NCI-H82 treated with DMSO at 0.1 percent for 48 hours (cell line): ENCODE results near the gene DNM3.
"Not testable (repeated sequence)": the region's sequence is repeated elsewhere in the genome, so short reads cannot be mapped to it uniquely, and the experiment has no call there.

Experiments
- DNase-seq: peaks from one replicate; lab custom pipeline; 2025; ENCODE audit not compliant: unreplicated experiment; lab: John Stamatoyannopoulos, UW

DNM3 gene

DNA sequence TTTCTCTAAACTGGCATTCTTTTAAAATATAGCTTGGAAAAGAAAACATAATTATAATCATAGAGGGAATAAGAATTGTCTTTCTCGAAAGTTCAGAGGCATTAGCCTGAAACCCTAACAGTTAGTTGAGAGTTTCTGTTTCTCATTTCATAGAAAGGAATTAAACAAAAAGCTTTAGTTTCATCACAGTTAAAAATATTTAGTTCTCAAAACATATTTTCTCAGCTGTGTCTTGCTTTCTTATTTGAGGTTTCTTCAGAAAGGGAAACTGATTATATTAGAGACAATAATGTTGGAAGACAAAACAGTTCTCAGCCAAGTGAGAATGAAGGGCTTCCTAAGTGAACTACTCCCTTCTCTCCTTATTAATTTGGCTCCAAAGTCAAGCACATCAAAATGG lies 503.8 kb downstream of the DNM3 start:
- DNase-seq, result no peak

DNA sequence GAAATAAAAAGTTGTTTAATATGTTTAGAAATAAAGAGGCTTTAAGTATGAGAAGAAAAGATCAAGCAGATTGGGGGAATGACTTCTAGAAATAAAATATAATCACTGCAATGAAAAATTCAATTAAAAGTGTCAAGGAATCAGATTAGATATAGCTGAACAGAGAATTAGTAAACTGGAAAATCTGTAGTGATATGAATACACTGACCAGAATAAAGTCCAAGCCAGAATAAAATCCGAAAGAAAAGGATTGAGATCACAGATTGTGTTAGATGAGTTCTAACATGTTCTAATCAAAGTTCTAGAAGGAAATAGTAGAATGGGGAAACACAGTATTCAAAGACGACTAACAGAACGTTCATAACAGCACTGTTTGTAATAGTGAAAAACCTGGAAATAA lies 506.1 kb downstream of the DNM3 start:
- no peak for DNase-seq

DNA sequence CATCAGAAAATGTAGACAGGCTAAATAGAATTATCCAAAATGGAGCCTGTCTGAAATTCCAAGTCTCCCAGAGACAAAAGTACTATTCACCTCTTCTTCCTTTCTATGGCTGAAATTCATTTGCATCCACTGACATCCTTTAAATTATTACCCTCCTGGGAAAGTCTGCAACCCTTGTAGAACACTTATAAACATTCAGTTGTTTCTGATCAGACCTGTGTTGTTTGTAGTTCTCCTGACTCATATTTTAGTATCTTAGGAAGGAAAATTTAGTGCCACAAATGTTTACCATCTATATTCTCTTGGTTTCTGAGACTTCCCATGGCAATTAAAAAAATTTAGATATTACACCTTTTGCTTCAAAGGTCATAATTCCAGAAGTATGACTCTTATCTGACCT lies 509.6 kb downstream of the DNM3 start:
- no peak for DNase-seq

- no peak for DNase-seq
These were observed 510.0 kb downstream of the DNM3 start for GRCh38 chr1:172351346-172351745.

DNA sequence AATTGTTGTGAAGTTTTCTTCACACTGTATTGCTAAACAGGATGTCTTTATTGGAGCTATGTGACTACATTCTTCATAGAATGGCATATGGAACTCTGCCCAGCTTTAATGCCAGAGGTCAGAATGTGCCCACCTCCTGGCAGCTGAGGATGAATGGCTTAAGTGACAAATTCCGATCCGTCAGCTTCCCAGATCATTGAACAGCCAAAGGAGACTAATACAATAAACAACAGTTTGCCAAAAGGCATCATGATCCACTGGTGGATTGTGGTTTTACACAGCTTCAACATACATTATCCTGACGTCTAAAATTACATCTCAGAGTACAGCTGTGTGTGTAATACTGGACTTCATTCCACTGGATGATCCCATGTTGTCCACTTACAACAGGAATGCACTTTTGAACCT lies 510.5 kb downstream of the DNM3 start:
- DNase-seq, result no peak

- no peak for DNase-seq
These were observed 511.1 kb downstream of the DNM3 start for GRCh38 chr1:172352435-172352834.

GRCh38 chr1:172354291-172355274 lies 513.3 kb downstream of the DNM3 start:
- no peak for DNase-seq

DNA sequence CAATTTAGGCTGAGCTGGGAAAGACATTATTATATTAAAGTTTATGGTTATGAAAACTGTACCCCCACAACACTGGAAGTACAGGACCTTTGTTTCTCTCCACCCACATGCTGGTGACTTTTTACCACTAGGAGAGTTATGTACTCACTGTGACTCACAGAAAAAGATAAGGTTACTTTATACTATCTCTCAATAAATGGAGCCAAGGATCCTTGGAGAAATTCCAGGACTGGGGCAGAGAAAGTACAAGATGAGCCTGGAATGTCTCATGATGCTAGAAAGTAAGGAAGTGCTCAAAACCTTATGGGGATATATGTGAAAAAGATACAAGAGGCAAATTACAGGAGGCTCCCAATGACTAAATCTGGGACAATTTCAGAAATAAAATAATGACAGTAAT lies 515.3 kb downstream of the DNM3 start:
- no peak for DNase-seq

DNA sequence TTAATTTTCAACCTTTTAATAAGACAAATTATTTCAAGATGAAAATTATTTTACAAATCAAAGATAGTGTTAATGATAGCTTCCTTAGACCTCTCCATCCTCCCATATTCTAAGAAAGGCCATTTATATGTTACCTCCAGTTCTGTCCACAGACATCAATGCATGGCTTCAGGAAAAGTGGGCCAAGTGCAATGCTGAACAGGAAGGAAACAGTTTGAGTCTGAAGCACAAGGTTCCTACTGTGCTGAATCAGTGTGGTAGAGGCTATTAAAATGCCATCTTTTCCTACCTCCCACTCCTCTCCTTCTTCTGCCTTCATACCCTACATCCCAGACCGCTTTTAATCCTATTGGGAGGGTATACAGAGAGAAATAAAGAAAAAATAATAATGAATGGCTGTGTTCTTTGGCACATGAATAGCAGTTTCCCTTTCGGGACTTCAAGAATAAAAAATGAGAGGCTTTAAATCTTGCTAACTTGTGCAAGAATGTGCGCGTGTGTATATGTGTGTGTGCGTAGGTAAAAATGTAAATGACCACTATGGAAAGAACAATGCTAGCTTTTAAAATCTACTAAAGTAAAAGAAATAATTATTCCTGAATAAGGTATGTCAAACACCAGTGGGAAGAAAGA lies 516.6 kb downstream of the DNM3 start:
- DNase-seq, result no peak

DNA sequence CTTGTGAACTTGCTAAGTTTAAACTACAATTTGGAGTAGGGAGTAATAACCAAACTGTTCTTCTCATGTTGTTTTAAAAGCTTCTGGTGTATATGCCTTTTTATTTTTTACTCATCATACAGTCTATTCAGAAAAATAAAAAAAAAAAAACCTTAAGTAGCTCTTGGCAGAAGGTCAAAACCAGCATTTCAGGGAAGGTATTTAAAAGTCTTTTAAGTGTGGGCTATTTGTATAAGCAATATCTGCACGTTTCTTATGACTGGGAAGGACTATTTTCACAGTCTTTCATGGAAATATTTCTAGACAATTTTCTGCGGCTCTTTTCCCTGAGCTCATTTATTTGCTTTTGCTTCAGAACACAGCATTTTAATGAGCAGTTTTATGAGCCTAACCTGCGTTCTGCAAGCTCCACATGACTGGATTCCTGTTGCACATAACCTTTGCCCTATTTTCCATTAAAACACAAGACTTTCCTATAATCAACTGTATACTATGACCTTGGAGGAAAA lies 518.2 kb downstream of the DNM3 start:
- DNase-seq, result no peak

GRCh38 chr1:172360511-172360910 lies 519.2 kb downstream of the DNM3 start:
- no peak for DNase-seq

DNA sequence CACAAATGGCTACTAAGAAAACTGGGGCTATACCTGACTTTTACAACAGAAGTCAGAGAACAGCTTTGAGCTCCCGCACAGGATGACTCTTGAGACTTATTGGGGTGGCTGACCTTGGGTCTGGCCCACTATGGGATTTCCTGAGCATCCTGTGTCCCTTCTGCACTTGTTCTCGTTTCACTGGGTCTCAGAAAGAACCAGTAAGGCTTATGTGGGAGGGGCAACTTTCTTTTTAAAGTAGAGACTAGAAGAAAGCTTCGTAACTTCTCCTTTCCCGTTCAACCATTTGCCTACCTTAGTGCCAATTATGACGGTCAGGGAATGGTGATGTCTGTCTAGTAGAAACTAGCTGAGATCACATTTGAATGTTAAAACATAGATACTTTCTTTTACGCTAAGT lies 519.7 kb downstream of the DNM3 start:
- no peak for DNase-seq

DNA sequence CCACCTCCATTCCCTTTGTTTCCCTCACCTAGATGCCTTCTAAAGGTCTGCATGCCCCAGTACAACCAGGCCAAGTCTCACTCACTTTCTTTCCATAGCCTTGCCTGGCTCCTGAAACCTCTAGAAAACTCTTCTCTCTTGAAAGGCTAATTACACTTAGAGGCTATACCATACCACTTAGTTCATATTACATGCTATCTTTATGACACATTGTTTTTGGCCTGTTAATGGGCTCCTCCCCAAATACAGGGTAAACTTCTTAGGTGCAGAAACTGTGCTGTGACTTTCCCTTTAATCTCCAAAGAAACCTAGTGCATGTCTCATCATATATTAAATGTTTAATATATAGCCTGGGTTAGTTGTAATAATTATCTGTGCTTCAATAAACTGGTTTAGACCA lies 522.6 kb downstream of the DNM3 start:
- DNase-seq, result no peak

DNA sequence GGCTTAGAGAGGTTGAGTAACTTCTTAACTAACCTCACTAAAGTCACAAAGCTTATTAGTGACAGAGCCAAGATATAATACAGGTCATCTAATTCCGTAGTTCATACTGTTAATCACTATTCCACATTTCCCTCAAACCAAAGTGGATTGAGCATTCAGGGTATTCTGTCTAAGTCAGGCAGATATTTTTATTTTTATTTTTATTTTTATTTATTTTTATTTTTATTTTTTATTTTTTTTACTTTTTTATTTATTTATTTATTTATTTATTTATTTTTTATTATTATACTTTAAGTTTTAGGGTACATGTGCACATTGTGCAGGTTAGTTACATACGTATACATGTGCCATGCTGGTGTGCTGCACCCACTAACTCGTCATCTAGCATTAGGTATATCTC lies 530.3 kb downstream of the DNM3 start:
- not testable (repeated sequence) for DNase-seq

DNA sequence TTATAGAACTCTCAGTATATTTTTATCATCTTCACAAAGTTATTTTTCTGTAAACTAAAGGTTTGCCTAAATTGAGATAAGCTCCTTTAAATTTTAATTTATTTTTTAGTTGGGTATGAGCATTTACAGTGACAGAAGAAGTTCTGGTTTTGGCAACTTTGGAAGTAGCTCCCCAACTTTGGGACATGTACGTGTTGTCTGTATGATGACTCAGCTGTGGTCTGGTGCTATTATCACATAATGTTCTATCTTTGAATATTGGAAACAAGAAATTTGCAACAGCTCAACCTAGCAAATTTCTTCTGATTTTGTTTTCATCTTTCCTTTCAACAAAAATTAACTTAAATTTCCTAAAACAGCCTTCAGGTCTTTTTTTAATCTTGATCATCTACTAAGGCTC lies 532.6 kb downstream of the DNM3 start:
- DNase-seq, result no peak

DNA sequence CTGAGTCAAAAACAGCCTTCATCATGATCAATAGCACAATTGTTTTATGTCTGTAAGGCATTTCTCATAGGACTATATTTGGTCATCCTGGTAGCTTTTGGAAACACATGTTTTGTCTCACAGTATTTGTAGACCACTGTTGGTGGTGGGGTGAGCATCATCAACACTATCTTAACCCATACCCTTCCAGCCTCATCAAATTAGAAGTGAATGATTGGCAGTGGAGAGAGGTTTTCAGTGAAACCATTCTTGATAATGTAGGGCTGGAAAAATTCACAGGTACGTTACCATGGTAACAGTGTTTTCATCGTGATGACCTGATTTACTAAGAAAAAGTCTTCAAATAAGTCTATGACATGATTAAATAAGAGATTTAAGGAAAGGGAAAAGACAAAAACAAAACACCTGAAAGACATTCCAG lies 533.9 kb downstream of the DNM3 start:
- DNase-seq, result no peak

DNA sequence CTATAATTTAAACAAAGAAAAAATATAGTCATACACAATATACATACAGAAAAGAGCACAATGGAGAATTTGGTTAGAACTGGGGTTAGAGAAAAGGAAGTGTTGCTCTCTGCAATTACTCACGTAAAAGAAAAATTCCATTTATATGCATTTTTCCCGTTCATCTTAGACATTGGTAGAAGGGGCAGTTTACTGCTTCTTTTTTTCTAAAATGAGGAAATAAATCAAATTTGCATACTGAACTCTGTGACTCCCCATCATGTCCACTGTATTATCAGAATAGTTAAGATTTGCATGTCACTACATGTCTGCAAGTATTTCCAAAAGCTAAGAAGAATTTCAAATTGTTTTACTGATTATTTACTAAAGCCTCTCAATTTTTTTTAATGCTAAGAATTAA lies 535.1 kb downstream of the DNM3 start:
- DNase-seq, result no peak

GRCh38 chr1:172377565-172377964 lies 536.3 kb downstream of the DNM3 start:
- no peak for DNase-seq

- no peak for DNase-seq
These were observed 536.9 kb downstream of the DNM3 start for GRCh38 chr1:172378109-172378760.

GRCh38 chr1:172380441-172381244 lies 539.3 kb downstream of the DNM3 start:
- no peak for DNase-seq

DNA sequence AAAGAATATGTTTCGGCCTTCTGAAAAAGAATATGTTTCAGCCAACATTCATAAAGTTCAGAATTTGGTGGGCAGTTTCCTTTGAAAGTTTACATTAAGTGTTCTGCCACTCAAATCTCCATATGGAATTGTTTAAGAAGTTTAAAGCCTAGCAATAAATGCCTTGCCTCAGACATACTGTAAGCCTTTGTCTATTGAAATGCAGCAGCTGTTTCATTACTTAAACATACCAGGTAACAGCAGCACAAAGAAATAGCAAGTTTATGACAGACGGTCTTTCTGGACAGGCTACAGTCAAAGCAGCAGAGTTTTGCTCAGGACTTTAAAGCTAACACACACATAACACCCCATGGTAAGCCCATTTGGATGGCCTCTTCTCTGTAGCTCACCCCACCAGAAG lies 540.6 kb downstream of the DNM3 start:
- no peak for DNase-seq
